M059J (cell line): ENCODE results near the gene HMOX1. TPM values are rescaled to one million over a fixed set of nuclear protein-coding genes. Genes with fewer than 3 reads are reported as not detected.

ENCODE experiments used
- DNase-seq: peaks from one replicate; pipeline ENCODE4 v3.0.0-alpha.2; 2012; ENCODE audit warnings: low read depth
- total RNA-seq: library from RNA; depleted of rRNA; stranded (reverse); fragments of >200 nt; shearing (Covaris generic); gene quantifications from 2 replicates; pipeline ENCODE4 v1.2.3, GENCODE V29; 2014; rRNA removed

Gene HMOX1, protein sequence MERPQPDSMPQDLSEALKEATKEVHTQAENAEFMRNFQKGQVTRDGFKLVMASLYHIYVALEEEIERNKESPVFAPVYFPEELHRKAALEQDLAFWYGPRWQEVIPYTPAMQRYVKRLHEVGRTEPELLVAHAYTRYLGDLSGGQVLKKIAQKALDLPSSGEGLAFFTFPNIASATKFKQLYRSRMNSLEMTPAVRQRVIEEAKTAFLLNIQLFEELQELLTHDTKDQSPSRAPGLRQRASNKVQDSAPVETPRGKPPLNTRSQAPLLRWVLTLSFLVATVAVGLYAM
- 9.4 and 14.9 TPM in 2 replicates for total RNA-seq

DNA sequence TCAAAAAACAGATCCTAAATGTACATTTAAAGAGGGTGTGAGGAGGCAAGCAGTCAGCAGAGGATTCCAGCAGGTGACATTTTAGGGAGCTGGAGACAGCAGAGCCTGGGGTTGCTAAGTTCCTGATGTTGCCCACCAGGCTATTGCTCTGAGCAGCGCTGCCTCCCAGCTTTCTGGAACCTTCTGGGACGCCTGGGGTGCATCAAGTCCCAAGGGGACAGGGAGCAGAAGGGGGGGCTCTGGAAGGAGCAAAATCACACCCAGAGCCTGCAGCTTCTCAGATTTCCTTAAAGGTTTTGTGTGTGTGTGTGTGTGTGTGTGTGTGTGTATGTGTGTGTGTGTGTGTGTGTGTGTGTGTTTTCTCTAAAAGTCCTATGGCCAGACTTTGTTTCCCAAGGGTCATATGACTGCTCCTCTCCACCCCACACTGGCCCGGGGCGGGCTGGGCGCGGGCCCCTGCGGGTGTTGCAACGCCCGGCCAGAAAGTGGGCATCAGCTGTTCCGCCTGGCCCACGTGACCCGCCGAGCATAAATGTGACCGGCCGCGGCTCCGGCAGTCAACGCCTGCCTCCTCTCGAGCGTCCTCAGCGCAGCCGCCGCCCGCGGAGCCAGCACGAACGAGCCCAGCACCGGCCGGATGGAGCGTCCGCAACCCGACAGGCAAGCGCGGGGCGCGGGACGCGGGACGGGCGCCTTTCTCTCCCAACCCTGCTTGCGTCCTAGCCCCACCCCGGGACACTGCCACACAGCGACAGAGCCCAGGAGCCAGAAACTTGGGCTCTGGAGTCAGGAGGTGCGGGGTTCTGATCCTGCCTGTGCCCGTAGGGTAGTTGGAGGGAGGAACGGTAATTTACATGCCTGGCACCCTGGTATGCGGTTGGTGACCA lies at the start of gene HMOX1:
Gene HMOX1, plus strand, starts transcription at position 560 of the 887 bp plus-strand sequence. Its CDS starts 78 bp downstream, at position 638.
- DNase-seq = peak; percentile 82

DNA sequence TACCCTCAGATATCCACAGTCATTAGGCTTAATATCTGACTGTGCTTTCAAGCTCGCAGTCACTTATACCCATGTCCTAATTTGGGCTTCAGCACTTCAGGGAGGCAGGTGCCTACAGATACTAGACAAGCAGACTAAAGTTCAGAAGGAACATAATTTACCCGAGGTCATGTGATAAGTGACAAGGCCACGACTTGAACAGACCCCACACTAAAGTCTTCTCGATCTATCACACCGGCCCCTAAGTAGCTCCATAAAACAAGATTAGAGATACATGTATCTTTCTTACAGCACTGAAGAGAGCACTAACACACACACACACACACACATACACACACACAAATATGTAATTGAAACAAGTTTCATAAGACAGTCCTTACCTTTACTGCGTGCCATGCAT lies 48.6 kb upstream of the HMOX1 start:
- no peak for DNase-seq

DNA sequence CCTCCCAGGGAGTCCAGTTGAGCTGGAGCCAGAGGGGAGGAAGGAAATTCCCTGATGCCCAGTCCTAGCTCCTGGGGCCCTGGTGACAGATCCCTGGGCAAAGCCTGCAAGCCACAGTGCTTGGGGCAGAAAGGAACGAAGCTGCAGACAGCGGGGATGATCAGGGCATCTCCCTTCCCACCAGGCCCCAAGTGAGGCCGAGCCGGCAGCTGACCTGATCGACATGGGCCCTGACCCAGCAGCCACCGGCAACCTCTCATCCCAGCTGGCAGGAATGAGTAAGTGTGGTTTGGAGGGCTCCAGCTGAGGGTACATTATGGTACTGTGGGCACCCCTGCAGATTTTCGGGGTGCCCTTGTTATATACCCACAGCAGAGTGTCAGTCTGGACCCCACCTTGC lies 47.7 kb upstream of the HMOX1 start:
- DNase-seq = no peak

DNA sequence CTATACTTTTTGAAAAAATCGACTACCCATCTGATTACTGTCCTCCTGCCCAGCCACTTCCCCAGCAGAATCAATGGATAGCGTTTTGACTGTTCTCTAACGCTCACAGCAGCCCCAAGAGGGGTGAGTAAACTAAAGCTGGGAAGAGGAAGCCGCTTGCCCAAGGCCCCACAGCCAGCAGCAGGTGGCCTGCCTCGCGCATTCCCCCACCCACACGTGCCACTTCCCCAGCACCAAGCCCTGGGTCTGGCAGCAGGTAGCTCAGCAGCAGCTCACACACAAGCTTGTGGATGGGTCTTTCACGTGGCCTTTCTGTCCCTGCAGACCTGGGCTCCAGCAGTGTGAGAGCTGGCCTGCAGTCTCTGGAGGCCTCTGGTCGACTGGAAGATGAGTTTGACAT lies 46.9 kb upstream of the HMOX1 start:
- DNase-seq = no peak

DNA sequence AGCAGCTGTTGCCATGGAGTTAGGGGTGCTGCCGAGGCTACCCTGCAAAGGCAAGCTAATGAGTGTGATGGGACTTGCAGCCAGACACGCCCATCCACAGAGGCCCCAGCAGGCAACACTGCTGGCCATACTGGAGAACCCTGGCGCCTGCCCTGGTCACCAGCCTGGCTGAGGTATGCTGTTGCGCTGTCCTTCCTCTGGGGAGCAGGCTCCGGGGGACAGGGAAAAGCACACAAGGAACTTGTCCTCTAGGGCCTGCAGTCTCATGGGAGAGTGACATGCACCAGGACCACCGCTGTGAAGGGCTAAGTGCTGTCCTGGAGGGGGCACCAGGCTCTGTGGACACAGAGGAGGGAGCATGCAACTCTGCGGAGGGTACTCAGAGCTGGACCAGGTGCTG lies 45.4 kb upstream of the HMOX1 start:
- DNase-seq = peak; percentile 37

DNA sequence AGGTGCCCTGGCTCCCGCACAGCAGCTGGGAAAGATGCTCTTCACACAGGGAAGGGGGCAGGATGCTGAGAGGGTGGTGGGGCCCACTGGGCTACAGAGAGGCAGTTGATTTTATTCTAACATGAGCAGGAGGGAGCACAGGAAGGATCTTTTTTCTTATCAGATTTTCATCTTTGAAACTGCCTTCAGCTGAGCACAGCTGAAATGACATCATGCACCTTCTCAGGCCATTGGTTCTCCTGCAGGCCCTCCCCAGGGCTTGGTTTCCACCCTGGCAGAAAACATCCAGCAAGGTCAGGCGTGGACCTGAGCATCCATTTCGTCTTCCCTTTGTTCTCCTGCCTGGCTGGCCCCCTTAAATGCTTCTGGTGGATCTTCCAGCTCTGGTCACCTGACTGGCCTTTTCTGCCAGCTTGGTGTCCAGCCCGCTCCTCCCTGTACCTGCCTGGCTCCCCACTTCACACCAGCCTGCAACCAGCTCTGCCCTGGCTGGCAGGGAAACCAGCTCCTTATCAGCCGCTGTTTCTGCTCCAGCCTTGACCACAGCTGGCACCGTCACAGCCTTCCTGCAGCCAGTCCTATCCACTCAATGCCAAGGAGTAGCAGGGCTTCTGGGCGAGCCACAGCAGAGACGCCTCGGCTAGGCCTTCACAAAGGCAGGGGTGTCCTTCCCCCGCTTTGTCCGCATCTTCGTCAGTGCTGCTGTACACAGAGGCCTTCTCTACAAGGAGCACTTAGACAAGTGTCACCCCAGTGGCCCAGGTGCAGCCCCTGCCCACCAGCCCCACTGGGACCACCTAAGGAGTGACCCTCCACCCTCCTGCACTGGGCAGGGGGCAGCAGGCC lies 44.7 kb upstream of the HMOX1 start:
- no peak for DNase-seq

DNA sequence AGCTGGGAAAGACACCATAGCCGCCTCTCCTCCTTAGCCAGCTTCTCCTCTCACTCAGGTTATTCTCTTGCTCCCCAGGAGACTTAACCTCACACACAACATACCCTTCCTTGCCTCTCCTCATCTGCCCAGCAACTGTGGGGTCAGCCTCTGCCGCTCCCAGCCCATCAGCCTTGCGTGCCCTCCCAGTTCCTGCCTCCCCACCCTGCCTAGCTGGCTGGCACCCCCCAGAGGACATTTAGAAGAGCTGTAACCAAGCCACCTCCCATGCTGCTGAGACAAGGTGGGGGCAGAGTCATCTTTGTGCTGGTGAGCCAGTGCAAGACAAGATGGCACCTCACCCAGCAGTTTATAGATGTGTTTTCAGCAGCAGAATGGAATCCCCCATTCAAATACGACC lies 43.0 kb upstream of the HMOX1 start:
- DNase-seq = no peak

DNA sequence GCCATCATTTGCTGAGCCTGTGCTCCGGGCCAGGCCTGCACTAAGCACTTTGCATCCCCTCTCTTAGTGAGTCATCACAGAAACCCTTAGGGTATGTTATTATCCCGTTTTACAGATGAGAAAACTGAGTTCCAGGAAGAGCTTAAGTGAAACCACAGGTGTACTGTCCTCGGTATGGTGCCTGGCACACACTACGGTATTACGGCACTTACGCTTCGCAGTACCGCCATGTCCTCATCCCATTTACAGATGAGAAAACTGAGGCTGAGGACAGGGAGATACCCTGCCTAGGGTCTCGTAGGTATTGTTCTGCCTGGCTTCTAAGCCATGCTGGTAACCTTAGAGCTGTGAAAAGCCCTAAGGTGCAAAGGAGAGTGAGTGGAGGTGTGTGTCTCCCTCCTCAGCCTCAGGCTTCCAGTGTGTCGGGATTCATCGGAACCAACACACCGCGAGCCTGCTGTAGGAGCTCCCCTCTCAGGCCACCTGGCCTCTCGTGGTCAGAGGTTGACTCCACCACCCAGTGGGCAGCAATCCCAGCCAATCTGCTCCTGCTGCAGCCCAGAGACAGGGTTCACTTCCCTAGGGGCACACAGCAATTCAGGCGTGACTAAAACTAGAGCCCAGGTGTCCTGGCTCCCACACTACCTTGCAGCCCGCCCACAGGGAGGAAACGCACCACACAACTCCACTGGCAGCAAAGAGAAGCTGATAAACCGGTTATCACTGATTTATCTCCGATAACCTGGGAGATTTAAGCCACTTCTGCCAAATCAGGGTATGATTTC lies 39.6 kb upstream of the HMOX1 start:
- DNase-seq = no peak

DNA sequence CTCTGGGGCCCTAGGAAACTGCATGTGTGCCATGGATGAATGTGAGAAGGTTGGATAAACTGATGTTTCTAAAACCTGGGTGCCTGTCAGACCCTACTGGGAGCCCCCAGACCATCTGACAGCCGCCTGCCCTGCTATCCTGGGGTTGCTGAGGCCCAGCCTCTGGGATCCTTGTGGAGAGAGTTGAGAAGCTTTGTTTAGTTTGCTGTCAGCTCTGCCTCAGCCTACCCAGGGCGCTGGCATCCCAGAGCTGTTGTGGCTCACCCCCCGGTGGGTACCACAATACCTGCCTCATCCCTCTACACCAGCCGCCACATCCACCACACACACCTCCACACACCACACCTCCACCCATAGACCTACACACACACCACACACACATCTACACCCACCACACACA lies 38.5 kb upstream of the HMOX1 start:
- DNase-seq = no peak

DNA sequence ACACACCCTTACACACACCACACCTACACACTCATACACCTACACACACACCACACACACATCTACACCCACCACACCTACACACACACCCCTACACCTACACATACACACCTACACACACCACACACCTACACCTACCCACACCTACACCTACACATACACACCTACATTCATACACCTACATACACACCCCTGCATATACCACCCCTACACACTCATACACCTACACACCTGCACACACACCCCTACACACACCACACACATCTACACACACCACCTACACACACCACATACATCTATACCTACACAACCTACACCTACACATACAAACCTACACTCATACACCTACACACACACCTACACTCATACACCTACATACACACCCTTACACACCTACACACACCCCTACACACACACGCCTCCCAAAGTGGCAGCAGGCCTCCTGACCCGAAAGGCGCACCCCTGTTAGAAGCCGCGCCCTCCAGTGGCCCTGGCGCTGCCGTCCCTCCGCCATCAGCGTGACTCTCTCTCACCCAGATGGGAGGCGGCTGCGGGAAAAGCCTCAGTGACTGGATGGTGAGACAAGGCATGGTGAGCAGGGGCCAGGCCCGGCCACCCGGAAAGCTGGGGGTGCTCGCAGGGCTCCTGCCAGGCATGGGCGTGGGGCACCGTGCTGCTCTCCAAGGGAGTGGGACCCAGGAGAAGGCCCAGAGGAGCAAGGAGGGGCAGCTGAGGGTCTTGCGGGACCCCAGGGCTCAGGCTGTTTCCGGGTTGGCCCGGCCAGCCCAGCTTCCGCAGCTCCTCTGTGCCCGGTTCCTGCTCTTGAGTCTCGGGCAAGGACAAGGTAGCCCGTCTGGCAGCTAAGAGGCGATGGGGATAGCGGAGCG lies 37.0 kb upstream of the HMOX1 start:
- no peak for DNase-seq

DNA sequence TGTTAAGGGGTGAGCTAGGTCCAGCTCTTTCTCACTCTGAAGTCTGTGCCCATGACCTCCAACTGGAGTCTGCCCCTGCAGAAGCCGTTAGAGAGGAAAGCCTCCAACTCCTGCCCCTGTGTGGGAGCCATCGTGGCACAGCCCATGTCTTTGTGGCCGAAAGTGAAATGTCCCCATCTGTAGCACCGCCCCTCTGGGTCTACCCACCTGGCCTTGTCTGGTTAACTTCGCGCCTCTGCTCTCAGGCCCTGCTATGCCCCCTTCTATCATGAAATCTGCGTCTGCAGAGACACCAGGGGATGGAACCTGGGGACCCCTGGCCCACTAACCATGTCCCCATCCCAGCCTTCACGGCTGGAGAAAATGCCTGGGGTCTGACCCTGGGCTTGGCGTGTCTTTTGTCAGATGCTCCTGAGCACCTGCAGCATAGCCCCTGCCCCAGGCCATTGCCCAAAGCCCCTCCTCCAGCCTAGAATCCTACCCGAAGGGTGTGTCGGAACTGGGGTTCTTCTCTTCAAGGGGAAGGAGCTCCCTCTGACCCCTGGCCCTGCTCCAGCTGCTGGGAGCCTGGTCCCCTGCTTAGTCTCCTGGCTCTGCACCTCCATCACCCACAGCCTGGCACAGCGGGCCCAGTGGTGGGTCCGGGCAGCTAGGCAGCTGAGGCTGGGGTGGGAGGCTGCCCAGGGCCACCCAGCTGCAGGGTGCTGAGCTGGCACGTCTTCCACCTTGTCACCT lies 35.8 kb upstream of the HMOX1 start:
- no peak for DNase-seq

DNA sequence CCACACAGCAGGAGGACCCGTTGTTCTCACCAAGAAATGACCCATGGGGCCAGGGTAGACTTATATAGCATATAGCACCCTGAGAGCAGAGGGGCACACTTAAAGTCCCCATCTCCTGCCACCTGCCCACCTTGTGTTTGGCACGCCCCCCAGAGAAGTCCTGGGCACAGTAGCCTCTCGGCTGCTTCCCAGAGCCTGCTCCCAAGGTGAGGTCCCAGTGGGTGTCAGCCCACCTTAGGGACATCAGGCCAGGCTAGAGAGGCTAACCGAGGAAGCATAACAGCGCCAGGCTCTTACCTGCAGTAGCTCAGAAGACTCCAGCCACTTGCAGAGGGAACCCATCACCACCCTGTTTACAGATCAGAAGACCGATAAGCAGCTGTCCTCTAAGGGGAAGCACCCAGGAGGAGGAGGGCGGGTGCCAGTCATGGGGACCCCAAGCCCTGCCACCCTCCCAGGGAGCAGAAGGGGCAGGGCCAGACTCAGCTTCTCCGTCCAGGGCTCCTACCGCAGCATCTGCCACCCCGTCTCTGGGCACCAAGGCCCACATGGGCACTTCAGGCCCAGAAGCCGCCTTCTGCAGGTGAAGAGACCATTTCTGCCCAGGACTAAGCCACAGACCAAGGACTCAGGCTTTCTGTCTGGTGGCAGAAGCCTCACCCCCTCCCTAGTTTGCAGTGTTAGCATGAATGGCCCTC lies 34.9 kb upstream of the HMOX1 start:
- DNase-seq = no peak

DNA sequence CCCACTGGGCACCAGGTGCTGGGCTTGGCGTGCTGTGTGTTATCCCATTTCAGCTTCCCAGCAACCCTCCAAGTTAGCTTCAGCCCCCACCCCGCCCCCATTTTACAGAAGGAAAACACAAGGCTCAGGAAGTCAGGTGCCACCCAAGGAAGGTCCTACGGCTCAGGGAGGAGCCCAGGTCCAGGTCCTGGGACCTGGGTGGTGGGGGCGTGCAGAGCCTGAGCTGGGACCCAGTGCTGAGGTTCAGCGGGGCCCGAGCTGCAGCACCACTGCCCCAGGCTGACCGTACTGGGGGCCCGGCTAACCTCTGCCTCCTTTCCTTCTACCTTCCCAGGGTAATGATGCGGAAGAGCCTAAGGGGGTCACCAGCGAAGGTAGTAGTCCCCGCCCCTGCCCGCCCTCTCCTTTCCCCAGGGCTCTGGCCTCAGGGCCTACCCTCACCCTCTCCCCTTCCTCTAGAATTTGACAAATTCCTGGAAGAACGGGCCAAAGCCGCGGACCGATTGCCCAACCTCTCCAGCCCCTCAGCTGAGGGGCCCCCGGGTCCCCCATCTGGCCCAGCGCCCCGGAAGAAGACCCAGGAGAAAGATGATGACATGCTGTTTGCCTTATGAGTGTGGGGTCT lies 34.2 kb upstream of the HMOX1 start:
- no peak for DNase-seq

DNA sequence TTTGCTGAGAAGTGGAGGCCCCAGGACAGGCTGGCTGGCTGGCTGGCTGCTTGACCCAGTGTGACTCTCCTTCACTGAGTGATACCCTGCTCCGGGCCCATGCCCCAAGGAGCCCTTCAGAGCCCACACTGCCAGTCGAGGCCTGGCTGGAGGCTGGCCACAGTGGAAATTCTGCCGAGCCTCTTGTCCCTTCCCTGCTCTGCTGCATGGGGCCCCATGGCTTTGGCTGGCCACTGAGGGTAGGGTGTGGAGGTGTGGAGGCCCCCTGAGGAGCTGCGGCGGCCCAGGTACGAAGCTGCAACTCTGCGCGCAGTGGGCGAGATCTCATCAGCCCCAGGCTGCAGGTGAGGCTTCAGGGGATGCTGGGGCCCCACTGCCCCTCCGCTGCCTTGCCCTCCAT lies 33.4 kb upstream of the HMOX1 start:
- no peak for DNase-seq

DNA sequence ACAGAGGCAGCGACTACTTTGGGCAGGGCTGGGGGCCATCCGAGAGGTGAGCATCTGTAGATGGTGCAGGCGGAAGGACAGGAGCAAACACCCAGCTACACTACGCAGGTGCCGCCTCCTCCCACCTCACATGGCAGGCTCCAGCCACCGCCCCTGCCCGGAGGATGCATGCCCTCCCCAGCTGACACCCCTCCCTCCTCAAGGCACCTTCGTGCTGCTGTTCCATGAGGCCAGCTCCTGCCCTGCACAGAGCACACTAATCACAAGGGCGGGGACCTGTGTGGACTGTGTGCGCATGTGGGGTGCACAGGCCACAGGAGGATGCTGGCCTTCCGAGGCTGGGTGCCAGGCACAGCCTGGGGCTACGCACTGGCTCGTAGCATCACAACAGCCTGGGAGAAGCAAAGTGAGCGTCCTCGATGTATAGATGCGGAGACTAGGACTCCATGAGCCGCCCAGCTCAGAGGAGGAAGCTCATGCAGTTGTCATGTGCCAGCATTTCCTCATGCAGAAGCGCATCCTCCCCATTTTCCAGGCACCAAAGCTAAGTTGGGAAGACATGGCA lies 32.8 kb upstream of the HMOX1 start:
- no peak for DNase-seq

DNA sequence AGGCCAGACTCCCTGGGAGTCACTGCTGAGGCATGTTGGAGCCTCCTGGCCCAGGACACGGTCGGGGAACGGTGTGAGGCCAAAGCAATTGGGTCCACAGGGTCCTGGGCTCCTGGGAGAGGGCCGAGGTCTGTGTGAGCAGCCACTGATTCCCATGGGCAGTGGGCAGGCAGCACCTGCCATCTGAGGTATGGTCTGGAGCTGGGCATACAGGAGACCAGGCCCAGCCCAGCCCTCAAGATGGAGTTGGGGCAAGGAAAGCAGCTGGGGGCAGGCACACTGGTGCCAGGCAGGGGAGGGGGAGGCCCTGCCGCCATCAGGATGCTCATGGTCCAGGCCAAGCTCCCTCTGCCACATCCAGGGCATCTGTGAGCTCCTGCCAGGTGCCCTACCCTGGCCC lies 32.2 kb upstream of the HMOX1 start:
- no peak for DNase-seq

DNA sequence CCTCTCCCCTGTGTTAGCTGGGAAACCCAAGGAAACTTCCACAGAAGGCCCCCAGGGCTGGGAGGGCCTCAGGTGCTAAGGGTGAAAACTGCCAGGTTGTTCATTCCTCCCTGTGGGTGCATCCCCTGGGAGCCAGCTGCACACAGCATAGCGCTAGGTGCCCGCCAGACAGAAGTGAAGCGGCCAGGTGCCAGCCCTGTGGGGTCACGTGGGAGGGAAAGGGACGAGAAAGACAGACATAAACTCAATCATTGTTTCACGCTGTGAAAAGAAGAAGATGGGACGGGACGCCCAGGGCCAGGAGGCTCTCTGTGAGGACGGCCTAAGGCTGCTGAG lies 31.6 kb upstream of the HMOX1 start:
- DNase-seq = no peak
